HG03457 (cell line): ENCODE data around the gene HOXA9.

Source experiments
- ATAC-seq: cut with Tn5 transposase; IDR thresholded peaks from one replicate; pipeline ENCODE4 v1.9.1; 2021; ENCODE audit warnings: moderate number of reproducible peaks; ENCODE audit not compliant: unreplicated experiment

The HOXA9 gene

DNA sequence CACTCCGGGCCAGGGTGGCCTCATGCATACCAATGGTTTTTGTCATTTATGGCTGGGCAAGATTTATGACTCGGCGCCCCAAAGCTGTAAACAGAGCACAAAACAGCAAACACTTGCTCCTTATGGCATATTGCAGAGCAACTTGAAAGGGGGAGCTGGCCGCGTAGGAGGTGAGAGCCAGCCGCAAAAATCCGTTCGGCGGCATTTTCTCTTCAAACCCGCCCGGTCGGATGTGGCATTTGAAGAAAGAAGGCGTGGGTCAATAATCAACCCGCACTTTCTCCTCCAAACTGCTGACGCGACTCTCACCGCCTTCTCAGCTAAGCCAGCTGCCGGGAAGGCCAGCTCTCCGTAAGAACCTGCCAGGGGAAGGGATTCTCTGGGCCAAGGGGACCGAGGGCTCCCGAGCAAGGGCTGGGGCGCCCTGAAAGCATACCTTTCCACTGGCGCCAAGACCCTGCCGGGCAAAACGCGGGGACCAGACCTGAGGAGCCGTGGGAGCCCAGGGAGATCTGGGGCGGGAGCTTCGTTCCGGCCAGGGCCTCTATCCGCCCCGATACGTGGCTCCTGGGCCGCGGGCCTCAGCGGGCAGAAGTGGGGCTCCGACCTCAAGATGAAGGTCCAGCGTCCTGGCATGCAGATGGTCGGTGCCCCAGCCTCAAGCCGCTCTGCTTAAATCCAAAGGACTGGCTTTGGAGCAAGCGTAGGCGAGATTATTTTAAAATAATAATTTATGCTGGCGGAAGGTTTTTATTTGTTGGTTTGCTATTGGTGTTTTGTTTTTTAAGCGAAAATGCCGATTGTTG is 49.9 kb downstream of the HOXA9 start:
- ATAC-seq = no peak

GRCh38 chr7:27114881-27115220 is 50.5 kb downstream of the HOXA9 start:
- no peak for ATAC-seq

DNA sequence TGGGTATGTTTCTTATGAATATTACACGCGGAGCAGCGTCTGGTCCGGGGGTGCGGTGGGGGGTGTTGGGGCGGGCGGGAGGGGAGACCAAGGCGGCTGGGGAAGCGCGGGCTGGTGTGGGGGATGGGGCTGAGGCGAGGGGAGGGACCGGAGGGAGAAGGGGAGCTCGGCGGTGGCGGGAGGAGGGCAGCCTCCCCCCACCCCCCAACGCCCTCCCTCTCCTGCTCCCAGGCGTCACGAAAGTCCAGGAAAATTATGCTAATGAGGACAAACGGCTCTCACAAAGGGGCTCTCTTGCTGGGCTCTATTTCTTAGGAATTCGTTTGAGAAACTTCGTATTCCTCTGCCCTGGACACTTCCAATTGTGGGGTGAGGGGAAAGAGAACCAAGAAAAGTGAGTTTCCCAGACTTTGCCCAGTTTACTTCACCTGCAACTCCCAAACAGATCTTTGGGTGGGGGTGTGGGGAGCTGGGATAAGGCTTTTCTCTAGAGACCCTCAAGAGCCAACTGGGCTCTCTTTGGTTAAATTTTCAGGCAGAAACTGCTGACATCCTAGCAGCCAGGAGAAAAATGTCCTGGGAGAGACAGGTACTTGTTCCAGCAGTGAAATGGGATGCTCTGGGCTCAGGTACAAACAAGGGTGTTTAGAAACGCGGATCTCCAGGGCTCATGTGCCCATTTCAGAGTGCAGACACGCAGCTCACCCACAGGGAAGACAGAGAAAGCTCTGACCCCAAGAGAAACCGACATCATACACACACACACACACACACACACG is 51.2 kb downstream of the HOXA9 start:
- no peak for ATAC-seq

GRCh38 chr7:27112955-27113949 is 52.1 kb downstream of the HOXA9 start:
- ATAC-seq = no peak
